Amygdala (tissue), 56 donors: ENCODE results near the gene LUZP2.

Experiments used
- DNase-seq, 56 donors: peaks; one replicate each; lab custom pipeline; 2025; lab: John Stamatoyannopoulos, UW

LUZP2 gene

GRCh38 chr11:24781288-24781687, 284.4 kb downstream of the LUZP2 start:
- DNase-seq = no peak

GRCh38 chr11:24793479-24793878, 296.6 kb downstream of the LUZP2 start:
- no peak for DNase-seq

GRCh38 chr11:24794064-24794463, 297.2 kb downstream of the LUZP2 start:
- DNase-seq = no peak

GRCh38 chr11:24805671-24806070, 308.8 kb downstream of the LUZP2 start:
- no peak for DNase-seq

GRCh38 chr11:24808173-24808572, 311.3 kb downstream of the LUZP2 start:
- no peak for DNase-seq

GRCh38 chr11:24819006-24819405, 322.2 kb downstream of the LUZP2 start:
- DNase-seq = no peak

GRCh38 chr11:24819863-24820434, 323.1 kb downstream of the LUZP2 start:
- no peak for DNase-seq

- DNase-seq = no peak
These were observed 323.7 kb downstream of the LUZP2 start for GRCh38 chr11:24820541-24820940.

GRCh38 chr11:24828938-24829605, 332.2 kb downstream of the LUZP2 start:
- DNase-seq = no peak

- no peak for DNase-seq
These were observed 336.7 kb downstream of the LUZP2 start for GRCh38 chr11:24833573-24833972.

GRCh38 chr11:24837112-24837511, 340.3 kb downstream of the LUZP2 start:
- DNase-seq = no peak

GRCh38 chr11:24842308-24842707, 345.5 kb downstream of the LUZP2 start:
- no peak for DNase-seq

- DNase-seq = no peak
These were observed 347.6 kb downstream of the LUZP2 start for GRCh38 chr11:24844406-24844805.

GRCh38 chr11:24848857-24849256, 352.0 kb downstream of the LUZP2 start:
- no peak for DNase-seq

- DNase-seq = no peak
These were observed 359.1 kb downstream of the LUZP2 start for GRCh38 chr11:24855951-24856350.

GRCh38 chr11:24859801-24860300, 363.0 kb downstream of the LUZP2 start:
- DNase-seq = no peak

- no peak for DNase-seq
These were observed 364.6 kb downstream of the LUZP2 start for GRCh38 chr11:24861440-24861839.

GRCh38 chr11:24866743-24867142, 369.9 kb downstream of the LUZP2 start:
- no peak for DNase-seq

- DNase-seq = no peak
These were observed 373.2 kb downstream of the LUZP2 start for GRCh38 chr11:24870048-24870447.

- DNase-seq = no peak
These were observed 375.3 kb downstream of the LUZP2 start for GRCh38 chr11:24872186-24872585.

- no peak for DNase-seq
These were observed 375.9 kb downstream of the LUZP2 start for GRCh38 chr11:24872651-24873311.

GRCh38 chr11:24880962-24881361, 384.1 kb downstream of the LUZP2 start:
- DNase-seq = no peak
